ENCODE results near the gene ITIH1. TPM values are rescaled to one million over a fixed set of nuclear protein-coding genes. Genes with fewer than 3 reads are reported as not detected.

Gene ITIH1
- total and polyA plus RNA-seq, 9 of the 15 experiments (the other 6 are each of a cell fraction or from before 2014, with no cell fraction given), result 0.31 TPM; not detected in 8

- TF ChIP-seq, protein P1, sequence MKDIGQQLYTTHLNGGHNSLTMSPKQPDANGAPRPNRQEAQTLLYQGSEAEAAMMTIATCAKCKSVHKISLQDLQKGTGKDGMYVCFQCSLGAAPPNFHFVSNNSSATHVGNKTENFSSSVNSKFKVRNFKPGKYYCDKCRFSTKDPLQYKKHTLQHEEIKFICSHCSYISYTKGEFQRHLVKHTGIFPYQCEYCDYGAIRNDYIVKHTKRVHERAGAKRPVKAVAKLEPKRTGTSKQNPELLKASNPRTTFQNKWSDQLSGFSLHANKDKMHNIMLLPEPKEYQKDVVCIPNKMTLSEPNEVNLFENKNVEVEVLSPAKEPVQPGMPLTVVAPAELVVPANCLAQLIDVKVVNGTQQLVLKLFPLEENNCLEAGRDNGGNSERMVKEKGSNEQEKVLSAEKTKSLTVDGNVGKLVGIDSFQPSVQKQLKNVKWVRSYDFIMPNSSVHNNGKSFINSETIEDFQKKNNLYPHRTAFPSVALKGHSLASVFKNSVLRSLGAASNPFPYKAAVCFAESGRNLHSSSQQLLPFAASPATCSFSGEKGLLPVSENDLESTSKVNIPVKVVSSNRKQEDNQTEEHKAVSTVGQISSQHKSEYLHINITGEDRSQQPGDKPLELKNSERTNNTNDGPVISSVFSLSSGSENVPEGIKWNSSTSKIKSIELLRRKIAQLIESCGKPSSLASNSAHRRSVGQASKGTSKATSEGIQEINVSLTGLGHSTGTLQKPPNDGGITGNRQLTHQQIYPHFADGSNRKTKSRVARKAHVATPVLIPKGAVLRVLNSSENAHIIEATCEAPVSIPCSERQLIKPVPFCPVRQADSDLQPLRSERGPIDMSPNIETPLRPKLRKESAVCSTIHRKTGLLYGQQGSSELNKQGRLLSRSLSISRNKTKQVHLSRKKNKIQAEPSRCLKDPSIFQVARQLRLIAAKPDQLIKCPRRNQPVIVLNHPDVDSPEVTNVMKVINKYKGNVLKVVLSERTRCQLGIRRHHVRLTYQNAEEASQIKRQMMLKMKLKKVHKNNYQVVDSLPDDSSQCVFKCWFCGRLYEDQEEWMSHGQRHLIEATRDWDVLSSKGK (CRISPR knock-in tag; IDR thresholded peaks at IDR 0.05), result no peak
Measured at GRCh38 chr3:52822363-52822762, 45.0 kb downstream of the ITIH1 start (continued).

GRCh38 chr3:52824037-52824436 lies 46.6 kb downstream of the ITIH1 start:
- in situ Hi-C loops (cut with MboI), result no loop called here
- H3K36me3 ChIP-seq (ENCODE audit: control insufficient read depth, insufficient read depth, low read length), result no peaks in the 10 kb centered on the region
- ChIA-PET POLR2A (no interaction called here), CTCF (ENCODE audit: low intra/inter-chr PET ratio) (no interaction called here)
- no peaks in the 10 kb centered on the region for H3K79me2 ChIP-seq (ENCODE audit: control insufficient read depth, insufficient read depth, low read length)
- H3K27me3 ChIP-seq (ENCODE audit: control insufficient read depth in 2 of 2, insufficient read depth in 2 of 2, low read length in 2 of 2), result peaks cover 0 to 41% of the 10 kb centered on the region in 2 experiments; a peak in 4 of 5 replicates
- no peaks in the 10 kb centered on the region; the same call in 1 of the 2 replicates for H4K20me1 ChIP-seq (replicated peaks; ENCODE audit: control insufficient read depth, insufficient read depth, low read length)
- DNase-seq (ENCODE audit: extremely low read depth in 1 of 4, low spot score in 3 of 4) (no peak), ATAC-seq (no peak), FAIRE-seq (no peak)
- H3K27ac ChIP-seq (ENCODE audit: extremely low read depth, low read depth, low read length), result no peak overlapping the region
- 13% methylated on average over 4 of the region's 10 CpGs for WGBS (ENCODE audit: insufficient coverage, low coverage, missing lambda C conversion rate)
- H3K9ac ChIP-seq (ENCODE audit: insufficient read depth in 1 of 2, low read depth in 2 of 2, low read length in 2 of 2), result no peak overlapping the region
- no peaks in the 10 kb centered on the region for H3K9me1 ChIP-seq (ENCODE audit: control insufficient read depth, insufficient read depth, low read length)
- peaks cover 0 to 6% of the 10 kb centered on the region in 2 experiments; a peak in 2 of 5 replicates for H3K4me1 ChIP-seq (replicated peaks in 1 of 2; ENCODE audit: control insufficient read depth in 2 of 2, insufficient read depth in 2 of 2, low read length in 2 of 2)
- no peak overlapping the region for H2AFZ ChIP-seq (ENCODE audit: low read depth, low read length)
- no peak overlapping the region for H3K4me2 ChIP-seq (ENCODE audit: insufficient read depth, low read length)
- intact Hi-C loops (cut with micrococcal nuclease), result no loop called here
- H3K9me3 ChIP-seq (replicated peaks; ENCODE audit: control insufficient read depth, insufficient read depth, low read depth, low read length), result no peaks in the 10 kb centered on the region
- TF ChIP-seq ATF3 (IDR thresholded peaks at IDR 0.05) (peak; percentile 19; the same call in 1 of the 2 replicates), ATF3 (CRISPR knock-in tag; conservative IDR thresholded peaks at IDR 0.05) (no peak), PKNOX1 (IDR thresholded peaks at IDR 0.05) (no peak)
- BruUV-seq (replicated peaks), result no TSS peak
- no peak overlapping the region for H3K4me3 ChIP-seq
